Activated CD8-positive, alpha-beta memory T cell treated with anti-CD3 and anti-CD28 coated beads for 48 hours (primary cell): ENCODE results near the gene LCAT.
A peak's percentile ranks its signal among the peaks of the same experiment; 100 is the strongest.

ENCODE experiments used
- DNase-seq, 3 experiments: peaks; one replicate each; pipeline ENCODE4 v3.0.0-alpha.2; 2020; ENCODE audit warnings: low read depth in 2 of 3, low spot score in 2 of 3

The LCAT gene

DNA sequence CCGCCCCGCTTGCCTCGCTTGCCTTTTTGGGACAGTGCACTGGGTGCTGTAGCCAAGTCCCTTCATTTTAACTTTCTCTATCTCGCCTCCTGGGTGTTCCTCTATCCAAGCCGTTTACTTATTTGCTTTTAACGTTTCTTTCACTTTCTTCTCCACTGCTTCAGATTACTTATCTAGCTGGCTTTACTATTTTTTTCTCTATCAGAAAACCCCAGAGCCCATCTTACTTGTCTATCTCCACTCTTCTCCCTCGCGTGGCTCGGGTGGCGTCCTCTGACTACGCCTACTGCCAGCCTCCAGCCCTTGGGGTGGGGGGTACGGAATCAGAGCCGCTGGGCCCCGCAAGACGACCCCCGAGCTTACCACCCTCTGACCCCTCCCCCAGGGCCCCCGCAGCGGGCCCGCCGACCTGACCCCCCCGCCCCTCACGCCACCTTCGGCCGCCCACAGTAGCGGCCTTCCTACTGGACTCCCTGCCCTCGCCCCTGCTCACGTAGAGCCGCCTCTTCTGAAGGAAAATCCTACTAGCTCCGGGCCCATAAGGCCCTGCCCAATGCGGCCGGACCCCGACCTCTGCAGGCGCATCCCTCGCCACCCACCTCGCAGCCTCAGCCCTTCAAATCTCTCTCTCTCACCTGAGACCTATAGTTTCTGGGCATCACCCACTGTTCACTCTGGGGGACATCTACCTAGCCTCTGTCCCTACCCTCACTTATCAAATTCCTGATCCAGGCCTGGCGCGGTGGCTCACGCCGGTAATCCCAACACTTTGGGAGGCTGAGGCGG is 25.5 kb upstream of the LCAT start:
- DNase-seq = no peak

DNA sequence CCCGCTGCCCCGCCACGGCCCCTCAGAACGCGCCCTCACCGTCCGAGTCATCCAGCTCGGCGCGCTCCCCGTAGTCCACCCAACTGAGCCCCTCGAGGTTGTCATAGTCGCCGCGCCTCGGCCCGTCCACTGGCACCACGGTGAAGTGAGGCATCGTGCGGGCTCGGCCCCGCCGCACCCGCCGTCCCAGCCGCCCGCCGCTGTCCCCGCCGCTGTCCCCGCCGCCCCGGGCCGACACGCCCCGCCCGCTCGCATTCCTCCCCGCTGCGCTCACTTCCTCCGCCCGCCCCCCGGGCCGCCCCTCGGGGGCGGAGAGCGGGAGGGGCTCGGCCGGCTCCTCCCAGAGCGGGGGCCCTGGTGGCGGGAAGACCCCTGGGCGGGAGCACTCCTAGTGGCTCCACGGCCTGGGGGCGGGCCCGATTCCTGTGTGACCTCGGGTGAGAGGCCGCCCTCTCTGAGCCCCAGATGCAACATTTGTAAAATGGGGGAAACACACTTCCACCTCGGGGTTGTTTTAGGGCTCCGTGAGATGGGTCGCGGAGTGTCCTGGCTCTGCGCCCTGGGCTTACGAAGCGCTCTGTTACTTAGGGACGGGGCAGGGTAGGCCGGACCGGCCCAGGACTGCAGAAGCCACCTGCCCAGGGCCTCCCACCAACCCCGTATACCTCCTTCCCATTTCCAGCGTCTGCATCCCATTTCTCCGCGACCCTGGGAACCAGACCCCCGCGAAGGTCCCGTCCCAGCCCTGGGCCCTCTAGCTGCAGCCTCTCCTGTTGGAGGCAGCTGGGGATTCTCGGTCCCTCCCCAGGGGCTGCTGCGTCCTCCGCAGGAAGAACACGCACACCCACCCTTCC is 24.7 kb upstream of the LCAT start, which contains the start of gene SLC12A4:
Gene SLC12A4, minus strand, starts transcription at position 238 of the 854 bp plus-strand sequence. Its CDS starts 84 bp downstream, at position 154.
- DNase-seq = peak; percentile 81 to 87 (median 87)

DNA sequence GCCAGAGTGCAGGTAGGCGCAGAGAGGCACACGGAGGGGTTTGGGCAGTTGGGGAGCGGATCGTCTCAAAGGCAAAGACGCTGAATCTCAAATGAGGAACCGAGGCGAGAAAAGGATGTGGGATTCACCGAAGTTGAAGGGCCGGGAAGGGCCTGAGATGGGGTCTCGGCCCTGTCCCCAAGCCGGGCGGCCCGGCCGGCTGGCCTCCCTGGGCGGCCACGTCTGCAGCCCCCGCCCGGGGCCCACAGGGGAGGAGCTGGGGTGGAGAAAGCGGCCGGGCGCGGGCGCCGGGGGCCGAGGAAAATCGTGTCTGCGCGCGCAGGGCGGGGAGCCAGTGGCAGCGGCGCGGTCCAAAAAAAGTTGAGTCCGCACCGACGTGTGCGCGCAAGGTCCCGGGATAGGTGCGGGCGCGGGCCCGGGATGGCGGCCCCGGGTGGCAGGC is 24.1 kb upstream of the LCAT start:
- DNase-seq = no peak

DNA sequence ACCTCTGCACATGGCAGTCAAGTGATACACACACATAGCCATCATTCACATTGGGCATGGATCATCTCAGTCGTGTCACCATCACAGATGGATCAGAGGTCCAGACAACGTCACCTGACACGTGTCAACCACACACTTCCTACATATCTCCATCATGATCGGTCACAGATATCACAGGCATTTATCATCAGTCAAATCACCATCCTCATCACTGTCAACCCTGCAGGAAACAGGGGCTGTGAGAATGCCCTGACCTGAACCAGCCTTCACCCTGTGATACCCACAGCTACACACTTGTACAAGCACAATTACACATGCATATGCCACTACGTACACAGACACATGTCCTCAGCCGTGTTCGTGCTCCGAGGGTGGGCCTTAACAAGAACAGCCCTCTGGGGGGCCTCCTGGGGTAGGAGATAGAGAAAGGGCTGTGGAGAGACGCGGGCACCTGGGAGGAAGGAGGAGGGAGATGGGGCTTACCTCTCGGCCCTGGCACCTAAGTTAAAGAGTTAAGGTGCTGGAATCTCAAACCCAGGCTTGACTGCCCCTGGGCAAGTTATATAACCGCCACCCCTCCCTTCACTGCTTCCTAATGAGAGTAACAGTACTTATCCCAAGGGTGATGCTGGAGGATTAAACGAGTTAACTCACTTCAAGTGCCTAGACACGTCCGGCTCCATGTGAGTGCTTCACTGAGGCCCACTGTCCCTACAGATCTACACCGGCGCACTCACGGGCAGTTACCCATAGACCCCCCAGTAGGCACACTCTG is 23.4 kb upstream of the LCAT start:
- no peak for DNase-seq

DNA sequence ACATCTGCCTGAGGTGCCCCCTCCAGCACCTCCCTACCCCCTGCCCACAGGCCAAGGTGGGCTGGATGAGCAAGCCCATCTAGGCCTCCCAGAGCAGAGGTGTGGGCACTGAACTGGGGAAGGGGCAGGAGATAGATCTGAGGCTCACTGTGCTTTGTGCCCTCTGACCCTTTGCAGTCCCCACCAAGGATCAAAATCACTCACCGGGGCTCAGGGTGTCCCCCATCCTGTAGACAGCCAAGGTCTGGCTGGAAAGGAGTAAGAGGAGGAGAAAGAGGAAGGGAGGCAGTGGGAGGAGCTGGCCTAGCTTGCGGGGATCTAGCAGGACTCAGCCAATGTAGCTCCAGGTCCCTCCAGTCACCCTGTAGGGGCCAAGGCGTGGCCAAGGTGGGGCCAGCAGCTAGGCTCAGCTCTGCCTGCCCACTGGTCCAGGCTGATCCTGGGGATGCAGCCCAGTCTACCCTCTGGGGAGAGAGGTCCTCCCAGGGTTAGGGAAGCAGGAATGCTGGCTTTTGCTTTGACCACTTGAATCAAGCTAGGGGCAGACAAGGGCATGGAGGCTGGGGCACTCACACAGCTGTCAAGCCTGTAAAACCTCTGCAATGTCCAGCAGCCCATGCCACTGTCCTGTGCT is 22.7 kb upstream of the LCAT start:
- DNase-seq = no peak

DNA sequence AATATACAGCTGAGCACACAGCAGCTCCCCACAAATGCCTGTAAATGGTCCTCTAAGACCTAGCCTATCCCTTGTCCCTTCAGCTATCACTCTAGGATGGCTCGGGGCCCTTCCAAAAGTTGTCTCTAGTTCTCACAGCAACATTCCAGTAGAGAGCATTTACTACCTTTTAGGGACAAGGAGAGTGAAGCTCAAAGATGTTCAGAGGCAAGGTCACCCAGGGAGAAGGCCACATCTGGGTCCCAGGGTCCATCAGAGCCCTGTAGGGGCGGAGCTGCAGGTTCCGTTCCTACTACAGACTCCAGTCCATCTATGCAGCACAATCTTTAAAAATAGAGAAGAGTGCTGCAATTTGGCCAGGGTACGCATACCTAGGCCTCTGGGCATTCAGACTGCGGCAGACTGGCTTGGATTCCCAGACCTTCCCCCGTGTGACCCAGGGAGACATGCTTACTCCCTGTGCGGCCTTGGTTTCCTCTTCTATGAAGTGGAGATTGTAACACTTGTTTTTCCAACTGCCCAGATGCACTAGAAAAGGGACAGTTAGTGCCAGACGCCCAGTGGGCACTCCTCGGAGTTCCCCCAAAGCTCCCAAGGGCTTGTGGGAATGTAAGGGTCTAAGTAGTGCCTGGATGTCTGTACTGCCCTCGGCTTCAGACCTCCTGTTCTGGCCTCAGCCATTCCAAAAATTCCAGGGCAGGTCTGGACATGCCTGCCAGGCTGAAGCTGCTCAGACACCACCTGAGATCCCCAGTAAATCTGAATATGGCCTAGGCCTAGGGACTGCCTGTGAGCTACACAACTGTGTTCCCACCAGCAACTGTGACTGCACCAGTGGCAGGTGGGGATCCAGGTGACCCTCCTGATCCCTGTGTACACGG is 22.0 kb upstream of the LCAT start:
- DNase-seq = no peak

DNA sequence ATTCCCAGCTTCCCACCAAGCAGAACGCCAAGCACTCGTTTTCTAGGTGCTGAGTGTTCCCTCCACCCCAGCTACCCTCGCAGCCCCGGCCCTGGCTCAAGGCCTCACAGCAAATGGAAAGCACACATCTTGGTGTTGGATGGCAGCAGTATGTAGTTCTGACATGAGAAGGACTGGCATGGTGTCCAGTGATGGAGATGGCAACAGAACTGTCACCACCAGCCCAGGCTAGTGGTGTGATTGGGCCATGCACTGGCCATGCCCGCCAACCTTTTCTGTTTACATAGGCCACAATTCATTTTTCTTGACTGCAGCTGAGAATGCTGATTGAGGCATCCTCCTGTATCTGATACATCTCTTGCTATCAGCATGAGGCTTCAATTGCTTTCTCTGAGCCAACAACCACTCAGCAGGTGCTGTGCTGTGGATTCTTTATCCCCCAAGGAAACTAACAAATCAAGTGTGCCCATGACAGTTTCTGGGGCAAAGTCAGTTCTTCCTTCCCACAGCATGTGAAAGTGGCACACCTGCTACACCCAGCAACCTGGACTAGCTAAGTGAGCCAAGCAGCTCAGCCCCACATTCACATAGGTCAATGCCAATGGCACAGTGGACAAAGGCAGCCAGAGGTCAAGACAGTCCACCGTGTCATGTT is 20.7 kb upstream of the LCAT start:
- DNase-seq = no peak

DNA sequence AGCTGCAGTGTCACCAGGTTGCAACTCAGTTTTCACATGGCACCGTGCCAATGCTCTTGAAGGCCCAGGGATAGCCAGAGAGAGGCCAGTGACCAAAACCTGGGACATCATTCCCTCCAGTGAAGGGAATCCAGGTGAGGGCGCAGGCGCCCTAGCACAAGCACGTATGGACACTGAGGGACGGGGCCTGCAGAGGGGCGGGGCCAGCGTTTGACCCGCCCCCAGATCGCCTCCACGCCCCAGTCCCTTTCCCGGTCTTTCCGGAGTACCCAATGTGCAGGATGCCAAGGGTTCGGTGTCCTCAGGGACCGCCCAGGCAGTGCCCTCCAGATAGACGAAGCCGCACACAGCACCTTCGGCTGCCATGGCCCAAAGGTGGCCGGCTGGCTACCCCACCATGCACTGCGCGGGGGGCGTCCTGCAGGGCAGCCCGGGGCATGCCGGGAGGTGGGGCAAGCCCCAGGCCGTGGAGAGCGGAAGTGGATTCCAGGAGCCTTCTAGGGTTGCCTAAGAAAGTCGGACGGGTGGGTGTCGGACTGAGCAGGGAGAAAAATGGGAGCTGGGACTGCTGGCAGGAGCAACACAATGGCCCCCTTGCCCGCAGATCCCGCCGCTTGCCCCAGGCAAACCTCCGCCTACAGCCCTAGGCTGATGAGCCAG is 19.9 kb upstream of the LCAT start:
- DNase-seq = no peak

DNA sequence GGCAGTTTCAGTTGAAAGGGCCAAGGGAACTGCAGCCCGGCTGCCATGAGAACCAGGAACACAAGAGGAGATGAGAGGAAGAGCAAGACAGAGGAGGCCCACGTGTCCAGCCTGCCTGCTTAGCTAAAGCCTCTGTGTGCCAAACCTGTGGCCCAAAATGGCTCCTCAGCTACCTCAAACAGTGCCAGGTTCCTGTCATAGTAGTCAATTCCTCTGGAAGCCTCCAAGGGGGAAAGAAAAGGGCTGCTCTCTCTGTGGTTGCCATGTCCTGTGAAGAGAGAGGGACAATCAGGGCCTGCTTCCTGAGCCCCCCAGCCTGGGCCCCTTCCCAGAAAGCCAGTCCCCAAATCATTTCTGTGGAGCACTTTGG is 19.4 kb upstream of the LCAT start:
- DNase-seq = no peak

DNA sequence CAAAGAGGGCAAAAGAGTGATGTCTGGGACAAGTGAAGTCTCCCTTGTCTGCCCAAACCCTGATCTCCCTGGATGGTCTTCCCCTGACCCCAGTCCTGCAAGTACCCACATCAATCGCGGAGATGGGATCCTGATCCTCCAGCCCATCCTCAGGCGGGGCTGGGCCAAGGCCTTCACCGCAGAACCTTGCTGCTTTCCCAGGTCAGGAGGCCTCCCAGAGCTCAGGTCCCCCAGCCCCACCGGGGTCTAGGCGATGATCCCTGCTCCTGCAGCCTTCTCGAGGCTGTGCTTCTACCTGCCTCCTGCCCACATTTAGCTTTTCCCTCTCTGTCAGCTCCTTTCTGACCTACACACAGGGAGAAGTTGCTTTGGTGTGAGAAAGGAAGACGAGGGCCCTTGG is 18.2 kb upstream of the LCAT start:
- DNase-seq = no peak

DNA sequence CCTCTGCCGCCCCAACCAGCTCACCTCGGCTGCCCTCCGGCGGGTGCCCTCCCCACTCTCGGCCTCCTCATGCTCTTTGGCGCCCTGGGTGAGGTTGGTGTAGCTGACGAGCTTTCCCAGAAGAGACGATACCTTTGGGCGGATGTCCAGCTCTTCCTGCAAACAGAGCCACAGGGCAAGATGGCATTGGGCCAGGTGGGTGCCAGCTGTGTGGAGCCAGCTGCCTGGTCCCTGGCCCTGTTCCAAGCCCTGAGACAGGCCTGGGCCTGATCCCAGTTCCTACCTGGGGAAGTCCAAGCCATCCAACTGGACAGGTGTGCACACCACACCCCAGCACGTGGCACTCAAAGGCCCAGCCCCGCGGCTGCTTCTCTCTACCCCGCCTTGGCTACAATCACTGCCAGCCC is 17.6 kb upstream of the LCAT start:
- DNase-seq = no peak

DNA sequence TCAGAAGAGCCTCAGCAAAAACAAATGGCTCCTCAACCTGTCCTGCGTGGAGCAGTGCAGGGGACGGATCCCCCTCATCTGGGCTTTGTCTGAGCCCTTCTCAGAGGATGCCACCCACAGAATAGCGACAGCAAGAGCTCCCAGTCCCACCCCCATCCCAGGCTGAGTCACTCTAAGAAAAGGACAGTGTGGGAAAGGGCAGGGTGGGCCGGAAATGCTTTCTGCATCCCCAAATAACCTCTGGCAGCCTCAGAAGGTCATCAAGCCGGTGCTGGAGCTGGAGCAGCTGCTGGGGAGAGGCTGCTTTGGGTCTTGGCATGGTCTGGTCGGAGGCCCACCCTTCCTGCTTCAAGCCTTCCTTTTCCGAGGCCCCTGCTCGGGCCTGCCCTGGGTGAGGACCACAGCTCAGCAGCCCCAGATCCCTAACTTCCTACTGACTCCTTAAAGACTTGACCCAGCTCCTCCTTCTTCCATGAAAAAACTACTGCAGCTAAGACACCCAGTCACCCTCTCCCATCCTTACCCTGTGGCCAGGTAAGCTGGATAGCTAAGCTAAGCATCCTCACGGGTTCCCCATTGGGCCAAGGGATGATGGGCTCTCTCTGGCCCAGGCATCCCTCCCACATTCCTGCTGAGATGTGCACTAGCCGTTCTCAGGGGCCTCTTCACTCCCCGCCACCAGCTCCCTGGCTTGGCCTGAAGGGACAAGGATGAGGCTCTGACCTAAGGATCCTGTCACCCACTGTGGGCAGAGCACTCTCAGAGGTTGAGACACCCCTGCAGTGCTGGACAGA is 15.8 kb upstream of the LCAT start:
- DNase-seq = no peak

DNA sequence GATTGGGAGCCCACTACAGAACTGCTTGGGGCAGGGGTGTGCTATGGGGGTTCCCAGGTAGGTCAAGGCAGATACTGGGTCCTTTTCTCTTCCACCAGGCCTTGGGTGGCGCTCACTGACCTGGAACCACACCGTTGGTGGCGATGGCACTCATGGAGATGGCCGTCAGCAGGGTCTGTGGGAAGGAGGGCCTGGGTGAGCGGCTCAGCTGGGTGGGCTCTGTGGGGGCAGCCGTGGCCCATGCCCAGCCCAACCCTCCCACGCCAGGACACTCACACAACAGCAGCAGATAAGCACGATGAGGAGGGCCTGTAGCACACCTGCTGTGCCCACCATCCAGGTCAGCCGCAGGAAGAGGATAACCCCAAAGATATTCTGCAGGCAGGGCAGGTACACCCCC is 13.7 kb upstream of the LCAT start:
- no peak for DNase-seq

DNA sequence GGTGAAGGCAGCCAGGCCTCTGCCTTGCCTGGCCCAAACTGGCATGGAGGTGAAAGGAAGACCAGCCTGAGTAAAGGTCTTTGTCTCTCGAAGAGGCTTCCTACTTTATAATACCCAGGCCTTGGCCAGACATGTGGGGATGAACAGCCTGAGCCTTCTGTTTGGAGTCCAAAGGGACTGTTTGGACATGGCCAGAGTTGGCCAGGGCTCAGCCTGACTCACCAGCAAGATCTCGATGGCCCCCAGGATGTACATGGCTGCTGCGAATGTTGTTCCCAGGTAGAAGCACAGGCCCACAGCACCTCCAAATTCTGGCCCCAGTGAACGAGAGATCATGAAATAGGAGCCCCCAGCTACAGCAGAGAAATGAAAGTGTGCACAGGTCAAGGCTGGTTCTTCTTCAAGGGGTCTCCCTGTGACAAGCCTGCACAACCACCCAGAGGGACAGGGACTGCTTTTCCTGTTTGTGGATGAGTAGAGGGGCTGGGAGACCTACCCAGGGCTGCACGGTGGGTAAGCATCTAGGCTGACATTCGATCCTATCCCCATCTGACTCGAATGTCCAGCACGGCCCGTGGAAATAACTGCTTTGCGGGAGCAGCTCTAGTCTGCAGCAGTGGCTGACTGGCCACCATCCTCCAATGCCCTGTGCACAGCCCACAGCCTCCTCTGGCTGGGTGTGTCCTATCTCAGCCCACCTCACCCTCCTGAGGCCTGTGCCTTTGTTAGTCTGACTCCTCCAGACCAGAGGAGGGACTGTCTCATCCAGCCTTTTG is 10.7 kb upstream of the LCAT start:
- DNase-seq = no peak

DNA sequence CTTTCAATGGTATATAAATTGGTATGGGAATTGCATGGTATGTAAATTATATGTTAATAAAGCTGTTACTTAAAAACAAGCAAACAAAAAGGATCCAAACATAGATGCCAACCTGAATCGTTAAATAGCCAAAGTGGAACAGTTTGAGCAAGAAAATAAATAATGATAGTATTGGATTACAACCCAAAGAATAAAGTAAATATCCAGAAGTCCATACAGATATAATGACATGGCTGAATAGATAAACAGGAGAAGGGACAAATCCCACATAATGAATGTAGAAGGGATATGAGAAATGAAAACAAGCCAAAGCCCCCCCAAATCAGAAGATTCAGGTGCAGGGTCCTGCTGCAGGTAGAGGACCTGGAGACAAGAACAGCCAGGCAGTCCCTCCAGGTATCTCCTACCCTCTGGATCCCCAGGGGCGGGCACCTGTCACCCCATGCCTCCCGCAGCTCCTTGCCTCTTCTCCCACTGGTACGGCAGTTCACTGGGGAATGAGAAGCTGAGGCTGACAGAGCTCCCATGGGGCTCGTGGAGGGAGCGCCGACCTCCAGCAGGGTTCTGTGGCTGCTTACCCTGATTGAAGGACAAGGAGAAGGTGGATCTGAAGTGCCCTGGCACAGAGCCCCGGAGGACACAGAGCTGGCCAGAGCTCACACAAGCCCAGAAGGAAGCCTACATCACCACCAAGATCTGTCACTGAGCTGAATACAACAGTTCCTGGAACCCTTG is 9.9 kb upstream of the LCAT start:
- no peak for DNase-seq

DNA sequence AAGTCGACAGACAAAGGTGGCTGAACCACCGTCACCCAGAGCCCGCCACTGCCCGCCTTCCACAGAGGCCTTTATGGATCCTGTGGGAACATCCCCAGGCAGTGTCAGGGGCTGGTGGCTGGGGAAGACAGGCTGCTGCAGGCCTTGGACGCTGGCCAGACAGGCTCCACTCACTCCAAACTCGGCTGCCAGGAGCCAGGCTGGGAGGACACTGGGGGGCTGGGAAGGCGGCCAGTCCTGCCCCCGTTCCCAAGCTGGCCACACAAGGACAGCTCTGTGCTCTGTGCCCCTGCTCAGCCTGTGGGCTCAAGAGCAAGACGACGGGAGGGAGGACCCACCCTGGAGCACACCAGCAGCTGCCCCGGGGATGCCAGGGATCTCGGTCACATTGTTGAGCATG is 7.6 kb upstream of the LCAT start:
- no peak for DNase-seq

DNA sequence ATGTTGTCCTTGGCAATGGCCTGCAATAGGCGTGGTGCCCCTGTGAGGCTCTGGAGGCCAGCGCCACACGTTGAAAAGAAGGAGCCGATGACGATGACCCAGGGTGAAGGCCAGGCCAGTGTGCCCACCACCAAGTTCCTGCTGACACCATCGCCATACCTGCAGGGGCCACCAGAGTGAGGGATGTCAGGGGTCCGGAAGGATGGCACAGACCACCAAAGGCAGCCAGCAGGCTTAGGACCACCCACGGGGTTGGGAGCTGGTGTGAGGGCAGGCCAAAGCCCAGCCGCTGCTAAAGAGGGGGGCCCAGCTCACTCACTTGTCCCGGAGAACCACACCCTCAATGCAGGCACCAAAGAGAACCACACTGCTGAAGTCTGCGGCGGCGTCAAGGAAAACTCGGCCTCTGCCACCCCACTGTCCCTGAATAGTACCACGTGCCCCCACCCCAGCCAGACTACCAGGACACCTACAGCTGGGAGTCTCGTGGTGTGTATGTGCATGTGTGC is 6.5 kb upstream of the LCAT start:
- DNase-seq = no peak
